ENCODE measurements around the gene DSCAM.

Gene DSCAM

GRCh38 chr21:39961251-39961650 is 885.7 kb downstream of the DSCAM start:
- no peak for DNase-seq
